Right renal cortex interstitium (tissue), 3 donors: Measurements from ENCODE around the gene DPH2. TPM values are rescaled to one million over a fixed set of nuclear protein-coding genes. Genes with fewer than 3 reads are reported as not detected.

Experiments used
- DNase-seq, 3 donors: peaks; one replicate each; pipeline ENCODE4 v3.0.0-alpha.2; 2013; ENCODE audit warnings: low read depth in 3 of 3, low spot score in 2 of 3
- polyA plus RNA-seq, 3 donors: library from polyadenylated mRNA; unstranded; fragments of 120-200 nt; gene quantifications; one replicate each; pipeline ENCODE4 v1.2.1, GENCODE V29; 2013; ENCODE audit not compliant: insufficient read length in 3 of 3

The DPH2 gene
- polyA plus RNA-seq, 3 donors = 21.5 to 22.3 (median 21.9) TPM

DNA sequence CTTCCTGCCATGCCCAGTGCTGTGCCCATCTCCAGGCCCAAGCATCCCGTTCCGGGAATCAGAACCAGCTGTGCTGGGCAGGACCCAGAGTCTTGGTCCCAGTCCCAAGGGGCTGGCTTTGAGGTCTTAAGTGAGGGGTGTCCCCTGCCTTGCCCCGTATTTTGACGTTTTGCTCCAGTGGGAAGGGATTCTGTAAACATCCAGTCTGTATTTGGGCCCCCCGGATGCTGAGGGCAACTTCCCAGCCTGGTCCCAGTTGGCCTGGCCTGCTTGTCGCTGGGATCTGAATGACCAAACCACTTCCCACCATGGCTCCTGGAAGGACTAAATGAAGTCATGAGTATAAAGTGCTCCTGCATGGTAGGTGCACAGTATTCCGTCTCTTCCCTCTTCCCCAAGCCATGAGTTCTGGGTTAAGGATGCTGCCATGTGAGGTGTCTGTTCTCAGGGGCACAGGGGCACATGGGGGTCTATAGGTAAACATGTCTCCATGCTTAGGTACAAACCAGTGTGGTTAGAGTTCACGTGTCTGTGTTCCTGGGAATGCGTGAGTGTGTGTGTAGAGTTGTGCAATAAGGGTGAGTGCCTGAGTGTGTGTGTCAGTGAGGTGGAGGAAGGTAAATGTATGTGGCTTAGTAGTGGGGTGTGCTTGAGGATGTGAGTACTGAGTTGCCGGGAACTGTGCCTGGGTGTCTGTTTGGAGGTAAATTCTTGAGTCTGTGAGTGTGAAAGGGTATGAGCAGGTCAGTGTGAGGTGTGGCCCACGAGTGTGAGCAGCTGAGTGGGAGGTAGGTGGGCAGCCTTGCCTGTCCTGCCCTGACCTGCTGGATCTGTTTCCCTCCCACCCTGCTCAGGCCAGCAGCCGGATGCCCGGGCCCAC, 10.7 kb downstream of the DPH2 start:
- DNase-seq = no peak

DNA sequence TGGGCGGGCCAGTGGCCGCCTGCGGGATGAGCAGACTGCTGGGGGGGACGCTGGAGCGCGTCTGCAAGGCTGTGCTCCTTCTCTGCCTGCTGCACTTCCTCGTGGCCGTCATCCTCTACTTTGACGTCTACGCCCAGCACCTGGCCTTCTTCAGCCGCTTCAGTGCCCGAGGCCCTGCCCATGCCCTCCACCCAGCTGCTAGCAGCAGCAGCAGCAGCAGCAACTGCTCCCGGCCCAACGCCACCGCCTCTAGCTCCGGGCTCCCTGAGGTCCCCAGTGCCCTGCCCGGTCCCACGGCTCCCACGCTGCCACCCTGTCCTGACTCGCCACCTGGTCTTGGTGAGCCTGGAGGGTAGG, 11.3 kb downstream of the DPH2 start:
- no peak for DNase-seq

DNA sequence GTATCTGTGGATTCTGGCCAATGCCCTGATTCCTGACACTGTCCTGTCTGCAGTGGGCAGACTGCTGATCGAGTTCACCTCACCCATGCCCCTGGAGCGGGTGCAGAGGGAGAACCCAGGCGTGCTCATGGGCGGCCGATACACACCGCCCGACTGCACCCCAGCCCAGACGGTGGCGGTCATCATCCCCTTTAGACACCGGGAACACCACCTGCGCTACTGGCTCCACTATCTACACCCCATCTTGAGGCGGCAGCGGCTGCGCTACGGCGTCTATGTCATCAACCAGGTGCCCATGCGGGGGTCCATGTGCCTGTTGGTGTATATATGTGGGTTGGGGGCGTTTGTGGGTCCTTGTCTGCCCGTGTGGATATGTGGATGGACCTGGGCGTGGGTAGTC, 11.8 kb downstream of the DPH2 start:
- DNase-seq = no peak

DNA sequence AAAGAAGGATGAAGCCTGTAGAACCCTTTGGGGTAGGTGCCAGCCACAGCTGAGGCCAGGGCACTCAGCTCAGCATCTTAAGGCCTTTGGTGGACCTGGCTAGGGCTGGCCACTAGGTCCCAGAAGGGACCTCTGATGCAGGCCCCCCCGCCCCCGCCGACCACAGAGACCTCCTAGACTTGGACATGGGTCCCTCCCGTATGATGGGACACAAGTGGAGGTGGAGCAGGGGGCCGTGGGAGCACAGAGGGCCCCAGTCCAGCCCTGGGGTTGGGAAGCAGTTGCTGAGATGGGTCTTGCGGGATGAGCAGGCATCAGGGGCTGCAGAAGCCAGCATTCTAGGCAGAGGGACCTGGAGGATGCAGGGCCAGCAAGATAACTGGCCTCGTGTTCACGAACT, 12.4 kb downstream of the DPH2 start:
- DNase-seq = no peak

DNA sequence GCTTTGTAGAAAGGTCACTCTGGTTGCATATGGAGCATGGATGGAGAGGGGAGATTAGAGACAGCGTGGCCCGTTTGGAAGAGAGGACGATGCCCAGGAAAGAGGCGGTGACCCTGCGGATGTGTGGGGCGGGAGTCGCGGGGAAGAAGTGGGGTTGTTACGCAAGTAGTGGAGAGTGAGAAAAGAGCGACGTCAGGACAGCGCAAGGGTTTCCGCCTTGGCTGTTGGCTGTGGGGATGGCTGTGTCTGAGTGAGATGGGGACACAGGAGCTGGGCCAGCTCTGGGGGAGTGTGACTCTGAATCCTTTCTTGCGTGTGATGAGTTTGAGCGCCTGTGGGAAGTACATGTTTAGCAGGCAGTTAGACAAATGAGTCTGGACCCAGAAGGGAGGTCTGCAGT, 13.0 kb downstream of the DPH2 start:
- no peak for DNase-seq

DNA sequence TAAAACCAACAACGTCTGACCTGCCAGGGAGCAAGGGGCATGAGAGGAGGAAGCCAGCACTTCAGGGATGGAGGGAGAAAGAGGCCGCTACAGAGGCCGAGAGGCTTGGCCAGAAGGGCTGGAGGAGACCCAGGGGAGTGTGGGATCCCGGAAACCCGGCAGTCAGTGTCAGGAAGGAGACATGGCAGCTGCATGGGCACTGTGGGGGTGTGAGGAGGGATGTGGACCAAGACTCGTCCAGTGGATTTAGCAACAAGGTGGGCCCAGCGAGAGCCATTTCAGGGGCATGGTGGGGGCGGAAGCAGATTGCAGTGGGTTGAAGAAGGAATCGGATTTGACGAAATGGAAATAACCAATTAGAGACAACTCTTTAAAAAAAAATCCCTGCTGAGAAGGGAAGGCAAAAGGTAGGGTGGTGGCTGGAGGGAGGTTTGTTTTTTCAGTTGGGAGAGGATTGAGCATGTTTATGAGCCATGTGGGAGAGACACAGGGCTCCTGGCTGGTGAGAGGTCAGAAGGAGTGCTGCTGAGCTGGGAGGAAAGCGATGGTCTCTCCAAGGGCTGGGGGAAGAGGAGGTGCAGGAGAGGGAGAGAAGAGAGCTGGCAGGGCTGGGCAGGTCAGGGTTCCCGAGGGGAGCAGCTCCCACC, 13.6 kb downstream of the DPH2 start:
- no peak for DNase-seq

DNA sequence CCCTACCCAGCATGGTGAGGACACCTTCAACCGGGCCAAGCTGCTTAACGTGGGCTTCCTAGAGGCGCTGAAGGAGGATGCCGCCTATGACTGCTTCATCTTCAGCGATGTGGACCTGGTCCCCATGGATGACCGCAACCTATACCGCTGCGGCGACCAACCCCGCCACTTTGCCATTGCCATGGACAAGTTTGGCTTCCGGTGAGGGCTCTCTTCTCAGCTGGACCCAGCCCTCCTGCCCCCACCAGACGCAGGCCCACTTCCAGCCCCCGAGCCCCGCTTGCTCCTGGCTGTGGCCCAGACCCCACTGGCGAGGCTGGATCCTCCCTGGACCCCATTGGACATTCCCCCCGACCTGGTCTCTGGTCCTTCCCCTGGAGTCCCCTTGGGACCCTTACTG, 15.0 kb downstream of the DPH2 start:
- no peak for DNase-seq

DNA sequence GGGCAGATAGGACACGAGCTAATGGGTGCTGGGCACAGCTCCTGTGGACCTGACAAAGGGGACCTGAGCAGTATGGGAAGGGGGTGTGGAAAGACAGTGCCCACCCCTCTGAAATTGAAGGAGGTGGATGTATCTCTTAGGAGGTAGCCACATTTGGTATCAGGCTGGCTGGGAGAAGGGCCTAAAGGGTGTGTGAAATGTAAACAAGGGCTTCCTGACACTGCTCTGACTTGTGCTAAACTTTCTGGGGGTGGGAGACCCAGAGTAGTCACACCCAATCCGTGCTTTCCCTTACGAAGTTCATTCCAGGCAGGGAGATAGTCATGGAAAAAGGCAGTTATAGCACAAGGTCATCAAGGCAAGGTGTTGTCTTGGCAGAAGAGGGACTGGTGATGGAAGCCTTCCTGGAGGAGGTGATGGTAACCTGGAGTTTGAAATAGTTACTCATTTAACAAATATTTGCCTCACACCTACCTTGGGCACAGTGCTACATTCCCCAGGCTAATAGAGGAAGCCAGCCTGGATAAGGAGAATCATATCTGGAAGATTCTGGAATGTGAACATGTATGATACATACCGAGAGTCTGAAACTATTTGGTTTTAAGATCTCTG, 16.3 kb downstream of the DPH2 start:
- DNase-seq = no peak

DNA sequence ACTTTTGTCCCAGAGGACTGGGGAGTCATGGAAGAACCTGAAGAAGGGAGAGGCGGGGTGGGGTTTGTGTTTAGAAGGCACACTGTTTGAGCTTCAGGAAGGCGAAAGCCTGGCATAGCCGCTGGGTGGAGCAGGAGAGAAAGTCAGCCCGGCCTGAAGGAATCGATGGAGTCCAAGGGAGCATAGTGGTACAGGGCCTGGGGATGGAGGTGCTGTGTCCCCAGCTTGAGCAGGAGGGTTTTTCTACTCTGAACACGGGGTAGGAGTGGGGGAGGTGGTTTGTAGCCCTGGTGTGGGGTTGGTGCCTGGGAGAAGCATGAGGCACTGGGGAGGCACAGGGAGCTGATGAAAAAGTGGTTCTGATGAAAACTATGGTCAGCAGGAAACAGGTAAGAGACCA, 16.9 kb downstream of the DPH2 start:
- no peak for DNase-seq

DNA sequence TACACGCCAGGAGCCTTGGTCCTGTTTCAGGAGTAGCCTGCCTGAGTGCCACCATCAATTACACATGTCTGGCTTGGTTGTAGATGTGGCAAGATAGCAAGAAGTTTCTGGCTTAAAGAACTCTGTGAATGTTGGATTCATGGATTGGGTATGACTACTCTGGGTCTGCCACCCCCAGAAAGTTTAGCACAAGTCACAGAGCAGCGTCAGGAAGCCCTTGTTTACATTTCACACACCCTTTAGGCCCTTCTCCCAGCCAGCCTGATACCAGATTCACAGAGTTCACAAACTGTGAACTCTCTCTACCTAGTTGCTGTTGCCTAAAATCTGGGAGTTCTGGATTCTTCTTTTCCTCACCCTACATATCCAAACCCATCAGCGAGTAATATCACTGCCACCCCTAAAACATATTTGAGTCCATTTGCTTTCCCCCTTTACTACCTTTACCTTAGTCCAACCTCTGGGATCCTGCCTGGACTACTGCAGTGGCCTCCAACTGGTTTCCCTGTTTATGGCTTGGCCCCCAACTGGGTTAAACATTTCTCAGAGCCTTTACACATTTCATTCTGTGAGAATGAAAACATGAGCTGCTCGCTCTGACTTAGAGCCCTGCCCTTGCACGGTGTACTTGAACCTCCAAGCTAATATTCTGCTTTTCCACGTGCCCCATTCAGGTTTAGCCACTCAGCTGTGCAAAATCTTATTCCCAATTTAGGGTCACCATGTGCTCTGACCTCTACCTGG, 17.5 kb downstream of the DPH2 start:
- DNase-seq = no peak

DNA sequence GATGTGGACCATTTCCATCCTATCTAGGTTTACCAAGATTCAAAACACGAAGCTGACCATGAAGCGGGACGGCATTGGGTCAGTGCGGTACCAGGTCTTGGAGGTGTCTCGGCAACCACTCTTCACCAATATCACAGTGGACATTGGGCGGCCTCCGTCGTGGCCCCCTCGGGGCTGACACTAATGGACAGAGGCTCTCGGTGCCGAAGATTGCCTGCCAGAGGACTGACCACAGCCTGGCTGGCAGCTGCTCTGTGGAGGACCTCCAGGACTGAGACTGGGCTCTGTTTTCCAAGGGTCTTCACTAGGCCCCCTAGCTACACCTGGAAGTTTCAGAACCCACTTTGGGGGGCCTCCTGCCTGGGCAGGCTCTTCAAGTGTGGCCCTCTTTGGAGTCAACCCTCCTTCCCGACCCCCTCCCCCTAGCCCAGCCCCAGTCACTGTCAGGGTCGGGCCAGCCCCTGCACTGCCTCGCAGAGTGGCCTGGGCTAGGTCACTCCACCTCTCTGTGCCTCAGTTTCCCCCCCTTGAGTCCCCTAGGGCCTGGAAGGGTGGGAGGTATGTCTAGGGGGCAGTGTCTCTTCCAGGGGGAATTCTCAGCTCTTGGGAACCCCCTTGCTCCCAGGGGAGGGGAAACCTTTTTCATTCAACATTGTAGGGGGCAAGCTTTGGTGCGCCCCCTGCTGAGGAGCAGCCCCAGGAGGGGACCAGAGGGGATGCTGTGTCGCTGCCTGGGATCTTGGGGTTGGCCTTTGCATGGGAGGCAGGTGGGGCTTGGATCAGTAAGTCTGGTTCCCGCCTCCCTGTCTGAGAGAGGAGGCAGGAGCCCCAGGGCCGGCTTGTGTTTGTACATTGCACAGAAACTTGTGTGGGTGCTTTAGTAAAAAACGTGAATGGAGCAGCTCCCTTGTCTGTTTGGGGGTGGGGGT, 20.7 kb downstream of the DPH2 start:
- DNase-seq = no peak

DNA sequence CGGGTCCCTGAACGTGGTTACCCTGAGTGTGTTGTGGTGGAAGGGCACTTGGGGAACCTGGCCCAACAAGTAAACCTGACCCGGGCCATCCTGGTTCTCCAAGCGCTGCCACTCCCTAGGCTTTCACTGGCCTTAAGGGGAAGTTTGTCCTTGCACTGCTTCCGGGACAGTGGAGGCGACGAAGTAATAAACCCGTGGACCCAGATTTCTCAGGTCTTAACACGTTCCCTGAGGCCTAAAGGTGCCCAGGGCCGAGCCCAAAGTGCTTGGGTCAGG, 21.3 kb downstream of the DPH2 start:
- no peak for DNase-seq

DNA sequence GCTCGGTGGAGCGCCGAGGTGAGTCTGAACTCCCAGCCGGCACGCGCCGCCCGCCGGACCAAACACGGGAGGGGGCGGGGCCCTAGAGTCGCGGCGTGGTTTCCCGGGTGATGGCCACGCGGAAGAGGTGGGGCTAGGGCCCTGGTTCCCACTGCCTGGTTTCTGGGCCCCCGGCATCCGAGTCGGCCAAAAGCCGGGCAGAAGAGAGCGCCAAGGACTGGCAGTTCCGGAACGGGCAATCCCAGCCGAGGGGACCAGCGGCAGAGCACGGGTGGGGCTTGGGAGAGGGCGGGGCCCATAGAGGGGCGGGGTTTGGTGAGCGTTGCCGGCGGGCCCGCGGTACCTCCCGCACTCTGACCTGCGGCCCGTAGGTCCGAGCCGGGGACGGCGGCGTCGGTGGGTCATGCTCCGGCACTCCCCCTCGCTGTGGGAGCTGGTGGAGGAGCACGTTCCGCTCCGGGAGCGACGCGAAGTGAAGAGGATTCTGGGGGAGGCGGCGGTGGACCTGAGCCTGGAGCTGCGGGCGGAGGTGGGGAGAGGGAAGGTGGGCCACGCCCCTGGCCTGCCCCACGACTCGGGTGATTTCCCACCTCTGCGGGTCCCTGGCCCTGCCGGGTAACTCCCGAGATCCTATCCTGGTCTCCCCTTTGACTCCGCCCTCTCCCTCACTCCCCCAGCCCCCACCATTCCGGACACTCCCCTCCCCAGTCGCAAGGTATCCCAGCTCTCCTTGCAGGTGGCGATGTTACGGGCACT, 21.8 kb downstream of the DPH2 start, which contains the start of gene CCDC24:
Gene CCDC24, plus strand, starts transcription at position 124 of the 756 bp plus-strand sequence. Its CDS starts 280 bp downstream, at position 404.
- DNase-seq = no peak

DNA sequence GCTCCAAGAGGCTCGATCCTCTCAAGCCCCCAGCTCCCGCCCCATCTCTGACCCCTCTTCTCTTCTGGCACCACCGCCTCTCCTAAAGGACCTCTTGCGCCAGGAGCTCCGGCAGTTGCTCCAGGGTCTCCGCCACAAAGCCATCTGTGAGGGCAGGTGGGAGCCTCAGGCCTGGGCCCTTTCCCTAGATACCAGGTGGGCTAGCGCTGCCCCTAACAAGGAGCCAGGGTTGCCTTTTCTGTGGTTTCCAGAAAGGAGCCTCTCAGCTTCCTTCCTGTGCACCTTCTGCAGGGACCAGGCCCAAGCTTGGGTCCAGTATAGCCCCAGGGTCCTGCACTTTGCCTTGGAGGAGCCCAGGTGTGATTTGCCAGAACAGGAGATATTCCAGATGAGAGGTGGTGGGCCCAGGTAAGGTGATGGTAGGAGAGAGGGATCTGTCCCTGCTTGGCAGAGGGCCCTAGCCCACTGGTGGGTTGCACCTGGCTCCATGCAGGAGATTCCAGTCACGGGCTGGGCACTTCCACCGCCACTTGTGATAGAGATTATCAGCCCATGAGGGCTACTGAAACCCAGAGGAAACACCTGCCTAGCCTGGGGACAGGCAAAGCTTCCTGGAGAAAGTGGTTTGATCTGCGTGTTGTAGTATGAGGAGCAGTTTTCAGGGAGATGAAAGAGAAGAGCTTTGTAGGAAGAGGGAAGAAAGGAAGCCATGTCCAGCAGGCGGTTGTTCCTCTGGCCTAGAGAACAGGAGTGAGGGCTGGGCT, 22.6 kb downstream of the DPH2 start:
- no peak for DNase-seq

DNA sequence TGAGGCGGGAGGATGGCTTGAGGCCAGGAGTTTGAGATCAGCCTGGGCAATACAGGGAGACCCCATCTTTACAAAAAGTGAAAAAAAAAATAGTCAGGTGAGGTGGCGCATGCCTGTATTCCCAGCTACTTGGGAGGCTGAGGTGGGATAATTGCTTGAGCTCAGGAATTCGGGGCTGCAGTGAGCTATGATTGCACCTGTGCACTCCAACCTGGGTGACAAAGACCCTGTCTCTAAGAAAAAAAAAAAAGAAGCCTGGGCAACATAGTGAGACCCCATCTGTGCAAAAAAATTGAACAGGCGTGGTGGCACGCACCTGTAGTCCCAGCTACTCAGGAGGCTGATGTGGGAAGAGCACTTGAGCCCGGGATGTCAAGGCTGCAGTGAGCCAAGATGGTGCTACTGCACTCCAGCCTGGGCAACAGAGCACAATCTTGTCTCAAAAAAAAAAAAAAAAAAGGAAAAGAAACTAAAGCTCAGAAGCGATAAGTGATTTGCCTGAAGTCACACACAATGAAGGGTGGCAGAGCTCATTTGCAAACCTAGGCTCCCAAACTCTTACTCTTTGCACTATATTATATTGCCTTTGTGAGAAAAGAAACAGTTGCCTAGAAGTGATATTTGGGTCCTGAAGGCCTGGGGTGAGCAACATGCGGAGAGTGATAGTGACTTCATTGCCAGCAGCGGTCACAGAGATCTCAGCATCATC, 23.6 kb downstream of the DPH2 start:
- DNase-seq = no peak

DNA sequence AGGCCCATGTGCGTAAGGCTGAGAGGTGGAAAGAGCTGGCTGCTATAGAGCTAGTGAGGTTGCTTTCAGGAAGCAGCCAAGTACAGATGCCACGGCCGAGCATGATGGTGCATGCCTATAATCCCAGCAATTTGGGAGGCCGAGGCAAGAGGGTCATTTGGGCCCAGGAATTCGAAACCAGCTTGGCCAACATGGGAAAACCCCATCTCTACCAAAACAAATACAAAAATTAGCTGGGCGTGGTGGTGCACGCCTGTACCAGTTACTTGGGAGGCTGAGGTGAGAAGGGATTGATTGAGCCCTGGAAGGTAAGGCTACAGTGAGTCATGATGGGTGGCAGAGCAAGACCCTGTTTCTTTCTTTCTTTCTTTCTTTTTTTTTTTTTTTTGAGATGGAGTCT, 24.3 kb downstream of the DPH2 start:
- DNase-seq = no peak

DNA sequence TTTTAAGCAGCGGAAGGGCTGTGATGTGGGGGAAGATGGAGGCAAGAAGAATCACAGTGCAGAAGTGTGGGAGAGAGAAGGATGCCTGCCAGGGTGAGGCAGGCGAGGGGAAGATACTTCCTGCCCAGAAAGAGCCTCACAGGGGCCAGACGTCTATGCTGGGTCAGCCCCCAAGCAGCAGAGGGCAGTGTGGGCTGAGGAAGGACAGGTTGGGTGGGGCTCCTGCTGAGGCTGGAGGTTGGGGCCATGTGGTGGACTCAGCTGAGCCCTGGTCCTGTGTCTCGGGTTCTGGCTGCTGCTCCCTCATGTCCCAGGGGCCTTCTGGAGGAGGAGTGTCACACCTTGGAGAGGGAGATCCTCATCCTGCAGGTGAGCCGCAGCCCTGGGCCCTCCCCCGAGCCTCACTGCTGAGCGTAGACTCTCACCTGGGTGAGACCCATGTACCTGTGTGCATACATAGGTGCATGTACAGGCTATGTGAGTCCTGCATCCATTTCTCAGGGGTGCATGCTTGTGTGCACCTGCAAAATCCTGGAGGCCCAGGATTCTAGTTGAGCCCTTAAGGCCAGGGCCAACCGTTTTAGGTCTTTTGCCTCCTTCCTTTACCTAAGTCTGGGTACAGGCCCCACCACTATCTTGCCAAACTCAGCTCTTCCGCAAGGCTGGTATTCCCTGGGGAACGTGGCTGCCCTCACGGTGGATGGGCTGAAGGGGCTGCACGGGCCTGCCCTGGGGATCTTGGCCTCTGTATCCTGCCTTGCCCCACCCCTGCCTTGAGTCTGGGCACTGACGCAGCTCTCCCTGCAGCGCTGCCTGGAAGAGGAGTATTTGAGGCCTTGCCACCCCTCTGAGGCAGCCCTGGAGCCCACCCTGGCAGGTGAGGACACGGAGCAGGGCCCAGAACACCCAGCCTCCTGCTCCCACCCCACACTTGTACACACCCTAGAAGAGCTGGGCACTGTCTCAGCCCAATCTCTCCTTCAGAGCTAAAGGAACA, 25.3 kb downstream of the DPH2 start:
- no peak for DNase-seq
